ENCODE measurements around the gene ZFP14.

ZFP14 gene

GRCh38 chr19:36377541-36378178, 1.3 kb downstream of the ZFP14 start:
- H3K4me3 ChIP-seq (replicated peaks; ENCODE audit: low read depth, low read length), result peak overlapping the region; percentile 84
- DNase-seq (ENCODE audit: low read depth), result no peak
- TF ChIP-seq CTCF (IDR thresholded peaks at IDR 0.05; ENCODE audit: low read length, missing control alignments), result no peak

DNA sequence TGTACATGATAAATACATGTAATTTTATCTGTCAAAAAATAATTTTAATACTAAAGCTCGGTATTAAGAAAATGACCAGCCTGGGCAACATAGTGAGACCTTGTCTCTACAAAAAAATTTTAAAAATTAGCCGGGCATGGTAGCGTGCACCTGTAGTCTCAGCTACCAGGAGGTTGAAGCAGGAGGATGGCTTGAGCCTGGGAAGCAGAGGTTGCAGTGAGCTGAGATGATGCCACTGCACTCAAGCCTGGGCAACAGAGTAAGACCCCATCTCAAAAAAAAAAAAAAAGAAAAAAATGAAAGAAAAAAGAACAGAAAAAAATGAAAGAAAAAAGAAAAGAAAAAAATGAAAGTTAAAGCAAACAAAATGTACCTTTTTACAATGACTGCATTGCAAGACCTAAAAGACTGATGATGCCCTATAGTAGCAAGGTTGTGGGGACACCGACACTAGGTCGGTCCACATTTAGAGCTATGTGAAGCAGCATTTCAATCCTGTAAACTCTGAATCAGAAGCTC, 5.3 kb downstream of the ZFP14 start:
- DNase-seq (ENCODE audit: low read depth), result no peak
- no peak overlapping the region for H3K4me3 ChIP-seq (replicated peaks; ENCODE audit: low read depth, low read length)
- no peak for TF ChIP-seq CTCF (IDR thresholded peaks at IDR 0.05; ENCODE audit: low read length, missing control alignments)

GRCh38 chr19:36371886-36372285, 7.1 kb downstream of the ZFP14 start:
- DNase-seq (ENCODE audit: low read depth), result no peak
- H3K4me3 ChIP-seq (replicated peaks; ENCODE audit: low read depth, low read length), result no peak overlapping the region
- no peak for TF ChIP-seq CTCF (IDR thresholded peaks at IDR 0.05; ENCODE audit: low read length, missing control alignments)

GRCh38 chr19:36363845-36364244, 15.2 kb downstream of the ZFP14 start:
- H3K4me3 ChIP-seq (replicated peaks; ENCODE audit: low read depth, low read length), result no peak overlapping the region
- TF ChIP-seq CTCF (IDR thresholded peaks at IDR 0.05; ENCODE audit: low read length, missing control alignments), result no peak
- no peak for DNase-seq (ENCODE audit: low read depth)

DNA sequence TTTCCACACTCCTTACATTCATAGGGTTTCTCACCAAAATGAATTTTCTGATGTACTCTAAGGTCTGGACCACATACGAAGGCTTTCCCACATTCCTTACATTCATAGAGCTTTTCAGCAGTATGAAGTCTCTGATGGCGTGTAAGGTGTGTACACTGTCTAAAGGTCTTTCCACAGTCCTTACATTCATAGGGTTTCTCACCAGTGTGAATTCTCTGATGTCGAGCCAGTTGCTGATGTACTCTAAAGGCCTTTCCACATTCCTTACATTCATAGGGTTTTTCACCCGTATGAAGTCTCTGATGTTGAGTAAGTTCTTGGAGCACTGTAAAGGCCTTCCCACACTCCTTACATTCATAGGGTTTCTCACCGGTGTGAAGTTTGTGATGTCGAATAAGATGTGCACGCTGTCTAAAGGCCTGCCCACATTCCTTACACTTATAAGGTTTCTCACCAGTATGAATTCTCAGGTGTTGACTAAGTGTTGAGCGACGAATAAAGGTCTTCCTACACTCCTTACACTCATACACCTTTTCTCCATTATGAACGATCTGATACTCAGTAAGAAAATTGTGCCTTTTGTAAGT, 38.1 kb downstream of the ZFP14 start:
- no peak overlapping the region for H3K4me3 ChIP-seq (replicated peaks; ENCODE audit: low read depth, low read length)
- no peak for TF ChIP-seq CTCF (IDR thresholded peaks at IDR 0.05; ENCODE audit: low read length, missing control alignments)
- DNase-seq (ENCODE audit: low read depth), result no peak

DNA sequence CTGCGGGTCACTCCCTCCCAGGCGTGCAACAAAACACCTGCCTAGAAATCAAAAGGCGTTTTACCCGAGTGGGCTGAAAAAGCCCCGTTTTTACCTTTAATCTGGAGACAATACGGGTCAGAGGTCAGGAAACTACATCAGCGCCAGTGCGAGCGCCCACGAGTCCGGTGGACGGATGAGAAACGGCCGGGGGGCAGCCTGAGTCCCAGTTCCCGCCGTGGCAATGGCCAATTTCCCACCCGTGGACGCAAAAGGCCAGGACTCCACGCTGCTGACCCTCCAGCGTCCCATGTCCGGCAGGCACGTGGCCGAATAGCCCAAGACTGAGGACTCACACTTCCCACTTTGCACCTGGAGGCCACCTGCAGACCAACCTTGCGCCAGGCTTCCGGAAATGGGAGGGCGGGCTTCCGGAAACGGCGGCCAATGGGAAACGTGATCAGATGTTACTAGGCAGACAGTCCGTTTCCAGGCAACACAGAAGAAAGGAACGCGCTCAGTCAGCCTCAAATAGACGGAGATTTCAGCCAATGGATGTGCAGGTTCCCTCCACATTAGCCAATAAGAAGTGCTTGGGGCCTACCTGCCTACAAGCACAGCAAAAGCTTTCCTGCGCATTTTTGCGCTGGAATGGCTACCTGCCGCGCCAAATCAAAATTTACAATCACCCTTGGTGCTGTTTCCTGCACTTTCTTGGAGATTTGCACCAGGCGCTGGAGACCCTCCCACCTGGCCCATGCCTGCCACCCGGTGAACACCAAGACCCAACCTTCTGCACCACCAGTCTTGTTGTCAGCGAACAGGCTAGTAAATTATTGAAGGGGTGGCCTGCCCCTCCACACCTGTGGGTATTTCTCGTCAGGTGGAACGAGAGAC, 47.4 kb downstream of the ZFP14 start:
- peak overlapping the region; percentile 74 for H3K4me3 ChIP-seq (replicated peaks; ENCODE audit: low read depth, low read length)
- peak; percentile 92 for DNase-seq (ENCODE audit: low read depth)
- no peak for TF ChIP-seq CTCF (IDR thresholded peaks at IDR 0.05; ENCODE audit: low read length, missing control alignments)
